ENCODE measurements around the gene GAS1. TPM values are rescaled to one million over a fixed set of nuclear protein-coding genes. Genes with fewer than 3 reads are reported as not detected.

The GAS1 gene
- total RNA-seq, 2 donors from 2014 or later = 0.37 to 0.42 TPM

- no peak for ATAC-seq
- no peak for DNase-seq
- no peak overlapping the region for H3K4me3 Mint-ChIP-seq
- no peaks in the 10 kb centered on the region for H3K9me3 ChIP-seq (ENCODE audit: control insufficient read depth, low read length, poor library complexity, severe bottlenecking)
- H3K27ac Mint-ChIP-seq = no peak overlapping the region
- peaks cover 67% of the 10 kb centered on the region for H3K27me3 Mint-ChIP-seq
- H3K4me1 Mint-ChIP-seq = peaks cover 6% of the 10 kb centered on the region
- H3K36me3 Mint-ChIP-seq (ENCODE audit: low read depth) = peaks cover 8% of the 10 kb centered on the region
These were observed 45.8 kb downstream of the GAS1 start for GRCh38 chr9:86901511-86901910.
